Measurements from ENCODE around the gene STAM. TPM values are rescaled to one million over a fixed set of nuclear protein-coding genes. Genes with fewer than 3 reads are reported as not detected.

The STAM gene
- total and polyA plus RNA-seq, 9 donors, result 10.7 to 24.7 (median 20.3) TPM

DNA sequence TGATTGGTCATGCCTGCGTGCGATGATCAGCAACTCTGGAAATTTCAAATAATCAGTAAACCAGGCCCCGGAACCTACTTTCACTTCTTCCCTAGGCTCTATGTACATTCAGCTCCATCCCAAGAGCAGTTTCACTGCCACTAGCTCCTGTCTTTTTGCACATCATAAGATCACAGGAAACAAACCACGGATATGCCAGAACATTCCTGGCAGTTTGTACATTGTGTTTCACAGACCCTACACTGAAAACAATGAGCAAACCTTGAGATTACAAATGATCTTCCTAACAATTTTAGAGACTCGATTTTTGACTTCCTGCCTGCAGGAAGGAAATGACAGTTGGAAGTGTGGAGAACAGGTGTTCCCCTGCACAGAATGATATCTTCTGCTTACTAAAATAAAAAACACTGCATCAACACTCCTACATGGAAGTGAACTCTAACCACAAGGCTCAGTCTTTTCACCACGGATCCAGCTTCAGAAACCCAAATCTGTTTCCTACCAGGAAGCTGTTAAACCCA is 100.5 kb downstream of the STAM start:
- Histone ChIP-seq H3K36me3 (no peaks in the 10 kb centered on the region), H3K27me3 (no peaks in the 10 kb centered on the region), H3K4me1 (ENCODE audit: insufficient read depth) (no peaks in the 10 kb centered on the region), H3K27ac (no peak overlapping the region), H3K9me3 (no peaks in the 10 kb centered on the region), H3K4me3 (no peak overlapping the region)
- TF ChIP-seq, protein P1, sequence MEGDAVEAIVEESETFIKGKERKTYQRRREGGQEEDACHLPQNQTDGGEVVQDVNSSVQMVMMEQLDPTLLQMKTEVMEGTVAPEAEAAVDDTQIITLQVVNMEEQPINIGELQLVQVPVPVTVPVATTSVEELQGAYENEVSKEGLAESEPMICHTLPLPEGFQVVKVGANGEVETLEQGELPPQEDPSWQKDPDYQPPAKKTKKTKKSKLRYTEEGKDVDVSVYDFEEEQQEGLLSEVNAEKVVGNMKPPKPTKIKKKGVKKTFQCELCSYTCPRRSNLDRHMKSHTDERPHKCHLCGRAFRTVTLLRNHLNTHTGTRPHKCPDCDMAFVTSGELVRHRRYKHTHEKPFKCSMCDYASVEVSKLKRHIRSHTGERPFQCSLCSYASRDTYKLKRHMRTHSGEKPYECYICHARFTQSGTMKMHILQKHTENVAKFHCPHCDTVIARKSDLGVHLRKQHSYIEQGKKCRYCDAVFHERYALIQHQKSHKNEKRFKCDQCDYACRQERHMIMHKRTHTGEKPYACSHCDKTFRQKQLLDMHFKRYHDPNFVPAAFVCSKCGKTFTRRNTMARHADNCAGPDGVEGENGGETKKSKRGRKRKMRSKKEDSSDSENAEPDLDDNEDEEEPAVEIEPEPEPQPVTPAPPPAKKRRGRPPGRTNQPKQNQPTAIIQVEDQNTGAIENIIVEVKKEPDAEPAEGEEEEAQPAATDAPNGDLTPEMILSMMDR (IDR thresholded peaks at IDR 0.05), result no peak
- TF ChIP-seq POLR2A (IDR thresholded peaks at IDR 0.05) (no peak), EP300 (IDR thresholded peaks at IDR 0.05) (no peak)
- 44 to 55% (median 50%) methylated on average over 6 of the region's 6 CpGs for WGBS, 3 donors
- no peak for DNase-seq
- intact Hi-C loops (cut with DNase I), result loop anchor here in 1 of 4 donors (5.0 kb wide), 1 partner anchor 137 kb away; no protein-coding TSS in a partner anchor

DNA sequence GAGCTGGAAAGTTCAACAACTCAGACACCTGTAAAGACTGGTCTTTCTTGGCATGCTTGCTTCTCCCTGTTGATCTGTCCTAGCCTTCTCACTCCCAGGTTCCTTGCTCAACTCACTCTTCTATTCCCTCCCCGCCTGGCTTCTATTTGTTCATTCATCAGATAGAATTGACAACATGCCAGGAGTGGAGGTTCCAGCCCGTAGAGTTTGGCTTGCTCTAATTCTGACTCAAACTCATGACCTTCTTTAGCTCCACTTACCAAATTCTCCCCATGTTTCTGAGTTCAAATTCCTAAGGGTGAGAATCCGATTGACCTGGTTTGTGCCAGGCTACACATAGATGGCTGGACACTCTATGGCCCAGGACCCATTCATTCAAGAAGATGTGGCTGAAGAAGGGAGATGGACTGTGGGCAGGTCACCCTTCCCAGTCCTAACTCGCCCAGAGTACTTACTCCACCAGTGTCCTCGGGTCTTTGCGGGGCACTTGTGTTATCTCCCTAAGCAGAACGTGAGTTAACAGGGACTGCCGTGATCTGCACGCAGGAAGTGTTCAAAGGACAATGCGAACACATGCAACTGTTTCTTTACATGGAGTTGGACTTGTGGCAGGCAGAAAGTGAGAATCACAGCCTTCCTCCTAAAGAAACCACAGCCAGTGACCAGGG is 104.1 kb downstream of the STAM start:
- TF ChIP-seq EP300 (IDR thresholded peaks at IDR 0.05), result no peak
- TF ChIP-seq, protein P1 (IDR thresholded peaks at IDR 0.05), result no peak
- TF ChIP-seq POLR2A (IDR thresholded peaks at IDR 0.05), result no peak
- intact Hi-C loops (cut with DNase I), result no loop called here
- no peaks in the 10 kb centered on the region for H3K4me1 ChIP-seq (ENCODE audit: insufficient read depth)
- no peaks in the 10 kb centered on the region for H3K9me3 ChIP-seq
- no peak overlapping the region for H3K4me3 ChIP-seq
- no peaks in the 10 kb centered on the region for H3K36me3 ChIP-seq
- H3K27ac ChIP-seq, result no peak overlapping the region
- 84 to 88% (median 88%) methylated on average over 10 of the region's 10 CpGs for WGBS, 3 donors
- DNase-seq, result no peak
- no peaks in the 10 kb centered on the region for H3K27me3 ChIP-seq

DNA sequence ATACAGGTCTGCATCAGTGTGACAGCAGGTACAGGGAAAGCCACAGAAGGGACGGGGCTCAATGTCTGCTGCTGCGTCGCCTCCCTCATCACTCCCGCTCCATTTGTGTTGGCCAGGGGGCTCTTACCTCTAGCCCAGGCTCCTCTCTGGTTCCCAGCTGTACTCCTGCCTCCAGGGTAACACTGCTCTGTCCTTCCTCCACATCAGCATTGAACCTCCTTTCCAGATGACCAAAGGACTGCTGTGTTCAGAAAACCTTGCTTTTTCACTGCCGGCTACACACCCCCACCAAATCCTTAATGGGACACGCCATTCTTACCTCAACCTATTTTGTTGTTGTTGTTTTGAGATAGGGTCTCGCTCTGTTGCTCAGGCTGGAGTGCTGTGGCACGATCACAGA is 105.9 kb downstream of the STAM start:
- H3K4me1 ChIP-seq (ENCODE audit: insufficient read depth), result no peaks in the 10 kb centered on the region
- no peaks in the 10 kb centered on the region for H3K36me3 ChIP-seq
- intact Hi-C loops (cut with DNase I), result no loop called here
- H3K9me3 ChIP-seq, result no peaks in the 10 kb centered on the region
- WGBS, 3 donors, result 91 to 94% (median 92%) methylated on average over 8 of the region's 8 CpGs
- DNase-seq, result no peak
- no peak overlapping the region for H3K27ac ChIP-seq
- no peaks in the 10 kb centered on the region for H3K27me3 ChIP-seq
- TF ChIP-seq EP300 (IDR thresholded peaks at IDR 0.05), result no peak
- TF ChIP-seq POLR2A (IDR thresholded peaks at IDR 0.05), result no peak
- TF ChIP-seq, protein P1 (IDR thresholded peaks at IDR 0.05), result no peak
- no peak overlapping the region for H3K4me3 ChIP-seq

DNA sequence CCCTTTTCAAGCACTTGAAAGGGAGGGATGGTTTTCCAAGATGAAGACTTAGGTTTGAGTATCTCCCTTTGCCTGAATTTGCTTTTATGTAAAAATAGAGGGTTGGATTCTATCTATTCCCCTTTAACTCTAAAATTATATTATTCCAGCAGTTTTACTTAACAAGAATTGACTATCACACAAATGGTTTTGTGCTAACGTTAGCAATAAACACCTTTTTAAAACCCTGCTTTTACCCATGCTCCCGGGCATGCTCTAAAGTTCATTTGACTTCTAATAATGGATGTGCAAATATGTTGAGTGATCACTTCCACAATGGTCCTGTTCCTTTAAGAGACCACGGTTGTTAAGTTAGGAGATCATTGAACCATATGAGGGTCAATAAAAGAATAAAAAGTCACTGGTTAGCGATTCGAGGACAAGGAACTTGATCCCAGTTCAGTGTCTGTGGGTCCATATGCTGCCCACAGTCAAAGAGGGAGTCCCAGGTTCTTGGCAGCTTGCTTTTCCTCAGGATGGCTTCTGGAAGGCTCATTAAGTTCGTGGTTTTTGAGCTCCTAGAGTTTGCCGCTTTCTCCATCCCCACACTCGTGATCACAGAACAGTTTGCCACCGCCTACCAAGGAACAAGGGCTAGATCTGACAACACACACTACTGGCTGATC is 108.0 kb downstream of the STAM start, which contains the start of gene TMEM236:
TSS of gene TMEM236 (plus strand) at position 421 of the 665 bp plus-strand sequence. CDS start at position 516, 95 bp downstream.
- Histone ChIP-seq H3K36me3 (no peaks in the 10 kb centered on the region), H3K9me3 (no peaks in the 10 kb centered on the region), H3K4me3 (peak within 1 kb of the TSS; percentile 24), H3K27me3 (no peaks in the 10 kb centered on the region), H3K27ac (no peak within 1 kb of the TSS), H3K4me1 (ENCODE audit: insufficient read depth) (no peaks in the 10 kb centered on the region)
- intact Hi-C loops (cut with DNase I), result no loop called here
- 58 to 68% (median 61%) methylated on average over 9 of the region's 9 CpGs for WGBS, 3 donors
- TF ChIP-seq, protein P1 (IDR thresholded peaks at IDR 0.05), result no peak
- TF ChIP-seq POLR2A (IDR thresholded peaks at IDR 0.05), result no peak
- no peak for TF ChIP-seq EP300 (IDR thresholded peaks at IDR 0.05)
- no peak for DNase-seq

All from ovary (tissue), 9 donors.